SK-N-SH (cell line): ENCODE data around the gene CHD8.

Experiments used
- CTCF ChIP-seq: fragments of 200-600 bp; sonication (generic); IDR thresholded peaks from 2 replicates; pipeline ENCODE4 v1.6.1; 2017; ENCODE audit warnings: antibody characterized with exemption, mild to moderate bottlenecking, moderate library complexity
- TF ChIP-seq, protein P1 (sequence below): fragments of 150-350 bp; IDR thresholded peaks from 2 replicates; pipeline ENCODE4 v1.6.1; 2017; ENCODE audit warnings: antibody characterized with exemption, low read length, low read depth, borderline replicate concordance

DNA sequence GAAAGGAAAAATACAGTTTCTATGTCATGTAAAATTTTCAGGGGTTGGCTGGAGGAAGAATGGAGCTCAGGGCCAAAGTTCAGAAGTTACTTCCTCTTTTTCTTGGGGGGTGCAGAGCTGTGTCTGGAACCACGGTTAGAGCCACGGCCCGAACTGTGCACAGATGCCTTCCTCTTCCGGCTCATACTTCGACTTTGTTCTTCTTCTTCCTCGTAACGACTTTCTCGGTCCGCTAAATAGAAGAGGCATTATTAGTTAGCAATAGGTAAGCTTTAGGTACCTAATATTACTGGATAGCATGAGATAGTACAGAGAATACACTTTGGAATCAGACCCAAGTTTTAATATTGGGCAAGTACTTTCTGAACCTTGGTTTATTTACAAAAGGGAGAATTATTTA, 103.3 kb downstream of the CHD8 start:
- TF ChIP-seq CTCF, result no peak
- TF ChIP-seq, protein P1, sequence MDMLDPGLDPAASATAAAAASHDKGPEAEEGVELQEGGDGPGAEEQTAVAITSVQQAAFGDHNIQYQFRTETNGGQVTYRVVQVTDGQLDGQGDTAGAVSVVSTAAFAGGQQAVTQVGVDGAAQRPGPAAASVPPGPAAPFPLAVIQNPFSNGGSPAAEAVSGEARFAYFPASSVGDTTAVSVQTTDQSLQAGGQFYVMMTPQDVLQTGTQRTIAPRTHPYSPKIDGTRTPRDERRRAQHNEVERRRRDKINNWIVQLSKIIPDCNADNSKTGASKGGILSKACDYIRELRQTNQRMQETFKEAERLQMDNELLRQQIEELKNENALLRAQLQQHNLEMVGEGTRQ, result no peak
